KBM-7 (cell line): Measurements from ENCODE around the gene CYP27A1.
"Not testable (repeated sequence)": the region's sequence is repeated elsewhere in the genome, so short reads cannot be mapped to it uniquely, and the experiment has no call there.

Experiments
- DNase-seq: peaks from one replicate; pipeline ENCODE4 v3.0.0-alpha.2; 2015
- in situ Hi-C: fragments of 300-500 bp; cut with MboI; formaldehyde crosslinking; loops from 2 replicates; pipeline ENCODE4 v1.14.3; 2020; ENCODE audit warnings: low sequenced_read_pairs, low pct_unique_long_range_greater_than_20kb, mixed read lengths

CYP27A1 gene

DNA sequence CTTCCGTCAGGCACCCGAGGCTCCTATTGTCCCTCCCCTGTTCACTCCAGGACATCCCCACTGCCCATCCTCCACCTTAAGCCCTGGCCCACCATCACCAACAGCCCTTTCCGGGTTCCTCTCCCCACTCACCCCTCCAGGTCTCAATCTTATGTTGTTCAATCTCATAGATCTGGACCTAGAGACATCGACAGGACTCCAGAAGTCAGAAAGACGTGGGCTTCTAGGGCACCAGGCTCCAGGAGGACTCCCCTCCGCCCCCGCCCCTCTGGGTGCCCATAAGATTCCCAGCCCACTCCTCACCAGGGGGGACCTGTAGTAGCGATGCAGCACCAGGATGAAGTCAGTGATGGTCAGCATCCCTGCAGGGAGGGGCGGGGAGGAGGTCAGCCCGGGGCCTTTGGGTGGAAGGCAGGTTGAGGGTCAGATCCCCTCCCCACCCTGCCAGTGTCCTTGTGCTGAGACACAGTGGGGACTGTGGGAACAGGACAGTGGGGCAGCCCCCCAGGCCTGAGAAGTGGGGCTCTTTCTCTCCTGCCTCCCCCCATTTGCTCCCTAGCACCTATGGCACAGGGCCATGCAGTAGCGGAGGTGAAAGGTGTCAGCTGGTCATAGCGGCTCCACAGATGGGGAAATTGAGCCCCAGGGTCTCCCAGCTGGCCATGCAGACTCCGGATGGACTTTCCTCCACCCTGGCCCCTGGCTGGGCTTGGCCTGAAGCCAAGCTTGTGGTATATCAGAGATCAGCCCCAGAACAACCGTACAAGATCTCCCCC is 45.9 kb downstream of the CYP27A1 start:
- in situ Hi-C loops: no loop called here
- DNase-seq: no peak

- in situ Hi-C loops: no loop called here
- no peak for DNase-seq
Measured at GRCh38 chr2:218828477-218828778, 46.5 kb downstream of the CYP27A1 start.

DNA sequence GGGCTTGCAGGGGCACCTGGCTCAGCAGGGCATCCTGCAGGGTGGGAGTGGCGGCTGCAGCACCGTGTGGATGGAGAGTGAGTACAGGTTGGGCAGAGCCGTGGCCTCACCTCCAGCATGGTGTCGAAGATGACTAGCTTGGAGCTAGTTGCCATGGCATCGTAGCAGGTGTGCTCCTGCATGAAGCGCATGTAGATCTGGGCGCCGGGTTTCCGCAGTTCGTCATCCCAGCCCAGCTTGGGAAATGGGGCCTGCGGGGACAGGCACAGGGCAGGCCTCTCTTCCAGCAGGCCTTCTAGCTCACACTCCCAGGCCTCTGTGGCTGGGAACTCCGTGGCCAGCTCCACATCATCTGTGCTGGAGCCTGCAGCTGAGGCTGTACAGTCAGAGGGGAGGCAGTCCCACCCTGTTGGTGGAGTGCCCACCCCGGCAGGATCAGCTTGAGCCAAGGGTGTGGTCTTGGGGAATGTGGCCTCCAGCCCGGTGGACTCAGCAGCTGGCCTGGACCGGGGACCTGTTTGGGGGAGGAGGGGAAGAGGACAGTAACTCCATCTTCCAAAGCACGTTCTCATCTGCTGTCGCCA is 48.0 kb downstream of the CYP27A1 start:
- DNase-seq: no peak
- in situ Hi-C loops: no loop called here

- no peak for DNase-seq
- in situ Hi-C loops: no loop called here
Measured at GRCh38 chr2:218830526-218831306, 48.8 kb downstream of the CYP27A1 start.

GRCh38 chr2:218831378-218831990 is 49.5 kb downstream of the CYP27A1 start, which contains the start of gene PRKAG3:
PRKAG3 (minus strand) TSS chr2:218831803.
- no peak for DNase-seq
- in situ Hi-C loops: no loop called here

DNA sequence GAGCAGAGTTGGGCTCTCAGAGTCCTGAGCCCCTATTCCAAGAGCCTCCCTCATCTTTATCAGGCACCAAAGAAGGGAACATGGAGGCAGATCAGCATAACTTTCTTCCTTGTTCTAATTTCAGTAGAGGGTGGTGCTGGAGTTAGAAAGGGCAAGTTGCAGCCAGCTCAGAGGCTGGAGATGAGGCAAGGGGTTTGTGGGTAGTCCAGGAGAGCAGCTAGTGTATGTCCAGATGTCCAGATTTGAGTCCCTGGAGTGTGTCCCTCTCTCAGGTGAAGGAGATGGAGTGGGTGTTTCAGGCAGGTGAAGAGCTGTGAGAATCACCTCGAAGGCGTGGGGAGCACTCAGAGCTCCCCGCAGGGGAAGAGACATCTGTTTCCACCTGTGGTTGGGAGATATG is 50.1 kb downstream of the CYP27A1 start:
- no peak for DNase-seq
- in situ Hi-C loops: no loop called here

DNA sequence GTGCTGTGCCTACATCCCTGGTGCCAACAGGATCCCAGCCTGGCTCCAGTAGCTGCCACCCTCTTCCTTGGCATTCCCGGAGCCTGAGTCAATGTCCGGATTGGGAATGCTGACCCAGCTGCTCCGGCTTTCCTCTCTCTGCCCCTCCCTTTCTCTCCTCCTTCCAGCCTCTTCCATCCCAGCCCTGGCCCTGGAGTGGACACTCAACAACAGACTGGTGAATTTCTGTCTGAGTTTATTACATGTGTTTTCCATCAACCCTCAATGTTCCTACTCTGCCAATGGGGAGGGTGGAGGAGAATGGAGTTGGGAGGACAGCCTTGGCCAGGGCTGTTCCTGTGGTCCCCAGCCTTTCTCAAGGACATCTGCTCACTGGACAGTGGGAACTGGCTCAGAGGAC is 50.6 kb downstream of the CYP27A1 start:
- no peak for DNase-seq
- in situ Hi-C loops: no loop called here

GRCh38 chr2:218833023-218833609 is 51.2 kb downstream of the CYP27A1 start:
- in situ Hi-C loops: no loop called here

DNA sequence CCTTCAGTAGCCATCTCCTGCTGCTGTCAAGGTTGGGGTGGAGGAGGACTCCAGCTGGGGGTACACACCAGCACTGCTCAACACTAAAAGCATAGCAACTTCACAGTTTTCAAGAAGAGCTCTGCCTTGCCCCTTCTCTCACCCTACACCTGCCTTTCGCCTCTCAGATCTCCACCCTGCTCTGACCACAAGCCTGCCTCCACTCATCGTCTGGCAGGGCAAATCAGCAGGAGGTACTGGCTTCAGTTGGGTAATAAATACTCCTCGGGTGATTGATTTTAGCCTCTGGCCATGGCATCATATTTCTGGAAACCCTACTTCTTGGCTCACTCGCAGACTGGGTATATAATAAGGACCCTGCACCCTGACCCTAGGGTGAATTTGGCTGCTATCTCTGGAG is 52.7 kb downstream of the CYP27A1 start:
- in situ Hi-C loops: no loop called here
- no peak for DNase-seq

More at GRCh38 chr2:218833023-218833609, 51.2 kb downstream of the CYP27A1 start:
- no peak for DNase-seq

GRCh38 chr2:218837495-218837894 is 55.5 kb downstream of the CYP27A1 start:
- in situ Hi-C loops: no loop called here
- no peak for DNase-seq

- DNase-seq: no peak
- in situ Hi-C loops: no loop called here
Measured at GRCh38 chr2:218839430-218839829, 57.5 kb downstream of the CYP27A1 start.

DNA sequence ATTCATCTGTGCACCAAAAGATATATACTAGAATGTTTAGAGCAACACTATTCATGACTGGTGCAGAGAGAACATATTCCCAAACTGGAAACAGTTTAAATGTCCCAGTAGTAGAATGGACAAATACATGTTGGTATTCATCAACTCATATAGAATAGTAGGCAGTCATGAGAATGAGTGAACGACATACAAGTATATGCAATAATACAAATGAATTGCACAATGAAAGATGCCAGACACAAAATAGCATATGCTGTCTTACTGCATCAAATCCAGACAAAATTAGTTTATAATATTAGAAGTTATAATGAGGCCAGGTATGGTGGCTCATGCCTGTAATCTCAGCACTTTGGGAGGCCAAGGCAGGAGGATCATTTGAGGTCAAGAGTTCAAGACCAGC is 57.9 kb downstream of the CYP27A1 start:
- no peak for DNase-seq
- in situ Hi-C loops: no loop called here

DNA sequence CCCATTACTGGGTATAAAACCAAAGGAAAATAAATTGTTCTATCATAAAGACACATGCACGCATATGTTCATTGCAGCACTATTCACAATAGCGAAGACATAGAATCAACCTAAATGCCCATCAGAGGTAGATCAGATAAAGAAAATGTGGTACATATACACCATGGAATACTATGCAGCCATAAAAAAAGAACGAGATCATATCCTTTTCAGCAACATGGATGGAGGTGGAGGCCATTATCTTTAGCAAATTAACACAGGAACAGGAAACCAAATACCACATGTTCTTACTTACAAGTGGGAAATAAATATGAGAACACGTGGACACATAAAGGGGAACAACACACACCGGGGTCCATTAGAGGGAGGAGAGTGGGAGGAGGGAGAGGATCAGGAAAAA is 62.4 kb downstream of the CYP27A1 start:
- in situ Hi-C loops, DNase-seq: not testable (repeated sequence)

DNA sequence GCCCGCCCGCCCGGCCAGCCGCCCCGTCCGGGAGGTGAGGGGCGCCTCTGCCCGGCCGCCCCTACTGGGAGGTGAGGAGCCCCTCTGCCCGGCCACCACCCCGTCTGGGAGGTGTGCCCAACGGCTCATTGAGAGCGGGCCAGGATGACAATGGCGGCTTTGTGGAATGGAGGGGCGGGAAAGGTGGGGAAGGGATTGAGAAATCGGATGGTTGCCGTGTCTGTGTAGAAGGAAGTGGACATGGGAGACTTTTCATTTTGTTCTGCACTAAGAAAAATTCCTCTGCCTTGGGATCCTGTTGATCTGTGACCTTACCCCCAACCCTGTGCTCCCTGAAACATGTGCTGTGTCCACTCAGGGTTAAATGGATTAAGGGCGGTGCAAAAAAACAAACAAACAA is 65.0 kb downstream of the CYP27A1 start:
- DNase-seq, in situ Hi-C loops: not testable (repeated sequence)

DNA sequence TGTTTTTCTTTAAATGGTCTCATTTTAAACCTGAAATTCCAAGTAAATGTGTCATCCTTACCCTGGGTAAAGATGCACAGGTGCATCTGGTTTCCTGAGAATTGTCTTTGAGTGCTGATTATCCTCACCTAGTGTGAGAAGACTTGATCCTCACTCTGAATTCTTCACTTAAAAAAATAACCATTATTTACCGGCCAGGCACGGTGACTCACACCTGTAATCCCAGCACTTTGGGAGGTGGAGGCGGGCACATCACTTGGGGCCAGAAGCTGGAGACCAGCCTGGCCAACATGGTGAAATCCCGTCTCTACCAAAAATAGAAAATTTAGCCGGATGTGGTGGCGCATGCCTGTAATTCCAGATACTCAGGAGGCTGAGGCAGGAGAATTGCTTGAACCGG is 67.8 kb downstream of the CYP27A1 start:
- in situ Hi-C loops: no loop called here
- DNase-seq: no peak

DNA sequence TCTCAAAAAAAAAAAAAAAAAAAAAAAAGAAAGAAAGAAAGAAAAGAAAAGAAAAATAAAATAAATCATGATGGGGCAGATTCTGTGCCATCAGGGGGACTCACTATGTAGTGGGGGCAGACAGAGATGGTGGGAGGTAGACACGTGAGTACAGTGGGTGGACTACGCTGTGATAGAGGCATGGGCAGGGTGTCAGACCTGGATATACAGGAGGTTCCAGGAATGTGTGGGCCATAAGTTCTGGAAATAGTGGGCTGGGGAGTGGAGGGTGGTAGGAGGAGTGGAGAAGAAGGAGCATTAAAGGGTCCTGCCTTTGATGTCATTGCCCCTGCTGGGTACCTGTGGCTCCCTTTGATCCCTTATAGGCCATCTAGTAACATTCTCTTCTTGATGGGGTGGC is 68.8 kb downstream of the CYP27A1 start:
- DNase-seq: no peak
- in situ Hi-C loops: no loop called here

DNA sequence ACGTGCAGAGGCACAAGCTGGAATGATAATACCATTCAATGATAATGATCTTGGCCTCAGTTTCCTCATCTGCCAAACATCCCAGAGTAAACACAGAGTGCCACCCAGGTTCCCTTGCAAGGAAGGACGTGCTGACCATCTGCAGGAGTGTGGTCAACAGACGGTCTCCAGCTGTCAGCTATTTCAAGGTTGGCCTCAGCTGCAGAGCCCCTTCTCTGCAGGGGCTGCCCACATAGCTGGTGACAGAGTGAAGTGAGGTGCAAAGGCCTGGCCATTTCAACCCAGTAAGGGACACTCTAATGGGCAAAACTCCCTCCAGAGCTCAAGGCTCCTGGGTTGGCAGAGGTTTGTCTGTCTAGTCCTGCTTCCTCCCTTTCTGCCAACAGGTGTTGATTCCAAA is 69.3 kb downstream of the CYP27A1 start:
- in situ Hi-C loops: no loop called here
- no peak for DNase-seq

GRCh38 chr2:218852911-218853667 is 71.1 kb downstream of the CYP27A1 start:
- DNase-seq: peak; percentile 72
- in situ Hi-C loops: no loop called here

- peak; percentile 75 for DNase-seq
- in situ Hi-C loops: no loop called here
Measured at GRCh38 chr2:218853766-218854165, 71.8 kb downstream of the CYP27A1 start.
